ENCODE measurements around the gene SARDH. TPM values are rescaled to one million over a fixed set of nuclear protein-coding genes. Genes with fewer than 3 reads are reported as not detected.
"Not testable (repeated sequence)": the region's sequence is repeated elsewhere in the genome, so short reads cannot be mapped to it uniquely, and the experiment has no call there.

SARDH gene
- total RNA-seq, 2 experiments from 2014 or later, result 2.3 to 2.7 TPM

- Mint-ChIP-seq H3K36me3 (peaks cover 4% of the 10 kb centered on the region), H3K9me3 (no peaks in the 10 kb centered on the region), H3K27me3 (no peaks in the 10 kb centered on the region), H3K4me3 (no peak overlapping the region), H3K4me1 (peaks cover 35% of the 10 kb centered on the region), H3K27ac (no peak overlapping the region)
- no peak for DNase-seq
Measured at GRCh38 chr9:133679056-133679455, 59.1 kb downstream of the SARDH start.

- Mint-ChIP-seq H3K27me3 (no peaks in the 10 kb centered on the region), H3K4me3 (no peak overlapping the region), H3K4me1 (peaks cover 26% of the 10 kb centered on the region), H3K27ac (no peak overlapping the region), H3K9me3 (no peaks in the 10 kb centered on the region), H3K36me3 (peaks cover 4% of the 10 kb centered on the region)
- peak; percentile 26 for DNase-seq
Measured at GRCh38 chr9:133677126-133678010, 60.8 kb downstream of the SARDH start.

- H3K36me3 Mint-ChIP-seq, result no peaks in the 10 kb centered on the region
- no peaks in the 10 kb centered on the region for H3K27me3 Mint-ChIP-seq
- H3K9me3 Mint-ChIP-seq, result no peaks in the 10 kb centered on the region
- H3K4me3 Mint-ChIP-seq, result no peak overlapping the region
- H3K27ac Mint-ChIP-seq, result no peak overlapping the region
- H3K4me1 Mint-ChIP-seq, result peaks cover 24% of the 10 kb centered on the region
- no peak for DNase-seq
Measured at GRCh38 chr9:133676450-133676849, 61.7 kb downstream of the SARDH start.

- H3K36me3 Mint-ChIP-seq, H3K27ac Mint-ChIP-seq, H3K27me3 Mint-ChIP-seq, H3K4me3 Mint-ChIP-seq, H3K9me3 Mint-ChIP-seq, DNase-seq: not testable (repeated sequence)
- H3K4me1 Mint-ChIP-seq, result peaks cover 24% of the 10 kb centered on the region
Measured at GRCh38 chr9:133675796-133676195, 62.4 kb downstream of the SARDH start.

- Mint-ChIP-seq H3K27me3 (no peaks in the 10 kb centered on the region), H3K4me3 (no peak overlapping the region), H3K27ac (no peak overlapping the region), H3K36me3 (no peaks in the 10 kb centered on the region), H3K9me3 (no peaks in the 10 kb centered on the region), H3K4me1 (peaks cover 24% of the 10 kb centered on the region)
- DNase-seq, result no peak
Measured at GRCh38 chr9:133674091-133674490, 64.1 kb downstream of the SARDH start.

GRCh38 chr9:133673258-133673655 lies 64.9 kb downstream of the SARDH start:
- Mint-ChIP-seq H3K4me3 (no peak overlapping the region), H3K4me1 (peaks cover 17% of the 10 kb centered on the region), H3K27me3 (no peaks in the 10 kb centered on the region), H3K9me3 (no peaks in the 10 kb centered on the region), H3K27ac (no peak overlapping the region), H3K36me3 (no peaks in the 10 kb centered on the region)
- DNase-seq, result no peak

- Mint-ChIP-seq H3K9me3 (no peaks in the 10 kb centered on the region), H3K4me3 (no peak overlapping the region), H3K36me3 (no peaks in the 10 kb centered on the region), H3K27me3 (no peaks in the 10 kb centered on the region), H3K4me1 (peaks cover 16% of the 10 kb centered on the region), H3K27ac (no peak overlapping the region)
- no peak for DNase-seq
Measured at GRCh38 chr9:133672503-133673257, 65.5 kb downstream of the SARDH start.

- Mint-ChIP-seq H3K4me3 (no peak overlapping the region), H3K27ac (no peak overlapping the region), H3K4me1 (peaks cover 4% of the 10 kb centered on the region), H3K27me3 (no peaks in the 10 kb centered on the region), H3K36me3 (no peaks in the 10 kb centered on the region), H3K9me3 (no peaks in the 10 kb centered on the region)
- no peak for DNase-seq
Measured at GRCh38 chr9:133671371-133671770, 66.8 kb downstream of the SARDH start.

- no peak overlapping the region for H3K4me3 Mint-ChIP-seq
- no peaks in the 10 kb centered on the region for H3K36me3 Mint-ChIP-seq
- no peaks in the 10 kb centered on the region for H3K9me3 Mint-ChIP-seq
- H3K27me3 Mint-ChIP-seq, result no peaks in the 10 kb centered on the region
- no peaks in the 10 kb centered on the region for H3K4me1 Mint-ChIP-seq
- no peak for DNase-seq
- H3K27ac Mint-ChIP-seq, result no peak overlapping the region
Measured at GRCh38 chr9:133670466-133670865, 67.7 kb downstream of the SARDH start.

- H3K9me3 Mint-ChIP-seq, result no peaks in the 10 kb centered on the region
Measured at GRCh38 chr9:133669182-133669801, 68.9 kb downstream of the SARDH start.

GRCh38 chr9:133667759-133668450 lies 70.2 kb downstream of the SARDH start:
- H3K4me3 Mint-ChIP-seq, result no peak overlapping the region
- H3K27ac Mint-ChIP-seq, result no peak overlapping the region
- no peaks in the 10 kb centered on the region for H3K36me3 Mint-ChIP-seq
- H3K9me3 Mint-ChIP-seq, result no peaks in the 10 kb centered on the region
- no peaks in the 10 kb centered on the region for H3K27me3 Mint-ChIP-seq
- DNase-seq, result no peak
- H3K4me1 Mint-ChIP-seq, result no peaks in the 10 kb centered on the region

More at GRCh38 chr9:133669182-133669801, 68.9 kb downstream of the SARDH start:
- Mint-ChIP-seq H3K4me1 (no peaks in the 10 kb centered on the region), H3K4me3 (no peak overlapping the region), H3K27ac (no peak overlapping the region), H3K27me3 (no peaks in the 10 kb centered on the region), H3K36me3 (no peaks in the 10 kb centered on the region)
- no peak for DNase-seq

GRCh38 chr9:133666845-133667244 lies 71.3 kb downstream of the SARDH start:
- Mint-ChIP-seq H3K36me3 (no peaks in the 10 kb centered on the region), H3K27me3 (no peaks in the 10 kb centered on the region), H3K9me3 (no peaks in the 10 kb centered on the region), H3K27ac (no peak overlapping the region), H3K4me3 (no peak overlapping the region), H3K4me1 (no peaks in the 10 kb centered on the region)
- no peak for DNase-seq

- no peak overlapping the region for H3K27ac Mint-ChIP-seq
- H3K9me3 Mint-ChIP-seq, result no peaks in the 10 kb centered on the region
- no peak overlapping the region for H3K4me3 Mint-ChIP-seq
- DNase-seq, result no peak
- no peaks in the 10 kb centered on the region for H3K27me3 Mint-ChIP-seq
- H3K4me1 Mint-ChIP-seq, result no peaks in the 10 kb centered on the region
- H3K36me3 Mint-ChIP-seq, result no peaks in the 10 kb centered on the region
Measured at GRCh38 chr9:133666387-133666786, 71.8 kb downstream of the SARDH start.

- H3K36me3 Mint-ChIP-seq, result no peaks in the 10 kb centered on the region
- no peak overlapping the region for H3K4me3 Mint-ChIP-seq
- no peaks in the 10 kb centered on the region for H3K4me1 Mint-ChIP-seq
- H3K9me3 Mint-ChIP-seq, result no peaks in the 10 kb centered on the region
- H3K27ac Mint-ChIP-seq, result no peak overlapping the region
- H3K27me3 Mint-ChIP-seq, result no peaks in the 10 kb centered on the region
- DNase-seq, result no peak
Measured at GRCh38 chr9:133665535-133665934, 72.6 kb downstream of the SARDH start.

- H3K9me3 Mint-ChIP-seq, result no peaks in the 10 kb centered on the region
- no peak overlapping the region for H3K4me3 Mint-ChIP-seq
- no peak overlapping the region for H3K27ac Mint-ChIP-seq
- H3K36me3 Mint-ChIP-seq, result no peaks in the 10 kb centered on the region
- DNase-seq, result no peak
- peaks cover 1% of the 10 kb centered on the region for H3K27me3 Mint-ChIP-seq
- H3K4me1 Mint-ChIP-seq, result peaks cover under 1% of the 10 kb centered on the region
Measured at GRCh38 chr9:133665096-133665495, 73.1 kb downstream of the SARDH start.

Measured in activated naive CD8-positive, alpha-beta T cell treated with anti-CD3 and anti-CD28 coated beads for 36 hours (primary cell).